ENCODE measurements around the gene ARRB2. TPM values are rescaled to one million over a fixed set of nuclear protein-coding genes. Genes with fewer than 3 reads are reported as not detected.

ARRB2 gene
- total RNA-seq, 1 experiment from 2014 or later: 82.2 TPM

GRCh38 chr17:4720787-4721186 is 10.4 kb downstream of the ARRB2 start:
- ChIA-PET CTCF (no interaction called here), POLR2A (ENCODE audit: low non-redundant PET) (no interaction called here)
- no peak for TF ChIP-seq EZH2 (IDR thresholded peaks at IDR 0.05; ENCODE audit: borderline replicate concordance, low read depth, low read length, poor library complexity, severe bottlenecking)
- TF ChIP-seq CTCF (conservative IDR thresholded peaks at IDR 0.05; ENCODE audit: low read depth, low read length): no peak
- peaks cover 17% of the 10 kb centered on the region for H3K36me3 ChIP-seq (ENCODE audit: insufficient read depth, low read length, poor library complexity, severe bottlenecking)
- DNase-seq (ENCODE audit: low spot score): no peak
- intact Hi-C loops (cut with micrococcal nuclease; ENCODE audit: unreplicated experiment): no loop called here
- TSS peak; percentile 91 for BruUV-seq (replicated peaks)
- H3K27ac ChIP-seq (ENCODE audit: low read depth, low read length, poor library complexity, severe bottlenecking): no peak overlapping the region
- no peak overlapping the region for H3K4me3 ChIP-seq (ENCODE audit: low read depth, low read length, poor library complexity, severe bottlenecking)
- H3K4me1 ChIP-seq (ENCODE audit: insufficient read depth, low read length, poor library complexity, severe bottlenecking): no peaks in the 10 kb centered on the region
- no peaks in the 10 kb centered on the region for H3K9me3 ChIP-seq (ENCODE audit: low read depth, low read length, poor library complexity, severe bottlenecking)
- no peaks in the 10 kb centered on the region for H3K27me3 ChIP-seq (replicated peaks; ENCODE audit: insufficient read depth, low read depth, low read length, poor library complexity)

GRCh38 chr17:4721203-4722135 is 11.0 kb downstream of the ARRB2 start:
- H3K4me1 ChIP-seq (ENCODE audit: insufficient read depth, low read length, poor library complexity, severe bottlenecking): no peaks in the 10 kb centered on the region
- BruUV-seq (replicated peaks): no TSS peak
- H3K27me3 ChIP-seq (replicated peaks; ENCODE audit: insufficient read depth, low read depth, low read length, poor library complexity): no peaks in the 10 kb centered on the region
- CTCF ChIA-PET: no interaction called here
- H3K36me3 ChIP-seq (ENCODE audit: insufficient read depth, low read length, poor library complexity, severe bottlenecking): peaks cover 14% of the 10 kb centered on the region
- intact Hi-C loops (cut with micrococcal nuclease; ENCODE audit: unreplicated experiment): no loop called here
- POLR2A ChIA-PET (ENCODE audit: low non-redundant PET): no interaction called here
- no peak overlapping the region for H3K4me3 ChIP-seq (ENCODE audit: low read depth, low read length, poor library complexity, severe bottlenecking)
- DNase-seq (ENCODE audit: low spot score): no peak
- TF ChIP-seq EZH2 (IDR thresholded peaks at IDR 0.05; ENCODE audit: borderline replicate concordance, low read depth, low read length, poor library complexity, severe bottlenecking) (no peak), CTCF (conservative IDR thresholded peaks at IDR 0.05; ENCODE audit: low read depth, low read length) (no peak)
- H3K9me3 ChIP-seq (ENCODE audit: low read depth, low read length, poor library complexity, severe bottlenecking): no peaks in the 10 kb centered on the region
- H3K27ac ChIP-seq (ENCODE audit: low read depth, low read length, poor library complexity, severe bottlenecking): no peak overlapping the region

- POLR2A ChIA-PET (ENCODE audit: low non-redundant PET): no interaction called here
- Histone ChIP-seq H3K27me3 (replicated peaks; ENCODE audit: insufficient read depth, low read depth, low read length, poor library complexity) (no peaks in the 10 kb centered on the region), H3K27ac (ENCODE audit: low read depth, low read length, poor library complexity, severe bottlenecking) (no peak overlapping the region), H3K36me3 (ENCODE audit: insufficient read depth, low read length, poor library complexity, severe bottlenecking) (peaks cover 9% of the 10 kb centered on the region), H3K9me3 (ENCODE audit: low read depth, low read length, poor library complexity, severe bottlenecking) (no peaks in the 10 kb centered on the region), H3K4me1 (ENCODE audit: insufficient read depth, low read length, poor library complexity, severe bottlenecking) (no peaks in the 10 kb centered on the region), H3K4me3 (ENCODE audit: low read depth, low read length, poor library complexity, severe bottlenecking) (no peak overlapping the region)
- CTCF ChIA-PET: no interaction called here
- BruUV-seq (replicated peaks): no TSS peak
- intact Hi-C loops (cut with micrococcal nuclease; ENCODE audit: unreplicated experiment): no loop called here
- no peak for TF ChIP-seq CTCF (conservative IDR thresholded peaks at IDR 0.05; ENCODE audit: low read depth, low read length)
- no peak for TF ChIP-seq EZH2 (IDR thresholded peaks at IDR 0.05; ENCODE audit: borderline replicate concordance, low read depth, low read length, poor library complexity, severe bottlenecking)
- DNase-seq (ENCODE audit: low spot score): no peak
Measured at GRCh38 chr17:4722678-4723240, 12.3 kb downstream of the ARRB2 start.

All from A673 (cell line).